RWPE1 (cell line): ENCODE measurements around the gene SLC4A7.

ENCODE experiments used
- CTCF ChIA-PET: fragments of 350-600 bp; sonication (Branson Sonifier 250); formaldehyde crosslinking; extraction: SDS; loops from one replicate; lab custom pipeline; 2021; lab: Yijun Ruan, JAX
- POLR2A ChIA-PET: fragments of 400-600 bp; formaldehyde crosslinking; extraction: SDS; loops from one replicate; lab custom pipeline; 2020; ENCODE audit warnings: antibody characterized with exemption; ENCODE audit not compliant: low non-redundant PET; lab: Yijun Ruan, JAX
- DNase-seq: peaks from one replicate; pipeline ENCODE4 v3.0.0; 2012; ENCODE audit warnings: low spot score
- H3K27ac ChIP-seq: fragments of 450-650 bp; 2 replicates; pipeline ENCODE4 v1.5.1; 2017
- CTCF ChIP-seq: fragments of 450-650 bp; conservative IDR thresholded peaks from 2 replicates; pipeline ENCODE4 v1.5.1; 2017; ENCODE audit warnings: low read depth, mild to moderate bottlenecking

Gene SLC4A7

GRCh38 chr3:27391796-27392195 lies 92.4 kb downstream of the SLC4A7 start:
- no peak overlapping the region for H3K27ac ChIP-seq
- POLR2A ChIA-PET = no interaction called here
- TF ChIP-seq CTCF = no peak
- no peak for DNase-seq
- CTCF ChIA-PET = no interaction called here

- no peak for DNase-seq
- POLR2A ChIA-PET = no interaction called here
- CTCF ChIA-PET = no interaction called here
- TF ChIP-seq CTCF = no peak
- H3K27ac ChIP-seq = no peak overlapping the region
These were observed 96.6 kb downstream of the SLC4A7 start for GRCh38 chr3:27387625-27388024.

- no peak overlapping the region for H3K27ac ChIP-seq
- DNase-seq = no peak
- TF ChIP-seq CTCF = no peak
- POLR2A ChIA-PET = no interaction called here
- CTCF ChIA-PET = no interaction called here
These were observed 98.7 kb downstream of the SLC4A7 start for GRCh38 chr3:27385504-27385903.

GRCh38 chr3:27384191-27384590 lies 100.0 kb downstream of the SLC4A7 start:
- ChIA-PET POLR2A (no interaction called here), CTCF (no interaction called here)
- no peak for DNase-seq
- H3K27ac ChIP-seq = no peak overlapping the region
- TF ChIP-seq CTCF = no peak

GRCh38 chr3:27380433-27381357 lies 103.5 kb downstream of the SLC4A7 start:
- no peak overlapping the region for H3K27ac ChIP-seq
- POLR2A ChIA-PET = no interaction called here
- no peak for TF ChIP-seq CTCF
- CTCF ChIA-PET = interaction anchor here (0.6 kb wide), 1 partner anchor 9 kb away, joined by 3 read pairs; no protein-coding TSS in a partner anchor
- DNase-seq = no peak

GRCh38 chr3:27378331-27378730 lies 105.9 kb downstream of the SLC4A7 start:
- no peak overlapping the region for H3K27ac ChIP-seq
- CTCF ChIA-PET = no interaction called here
- POLR2A ChIA-PET = no interaction called here
- TF ChIP-seq CTCF = no peak
- no peak for DNase-seq
